ENCODE data around the gene CFAP43. TPM values are rescaled to one million over a fixed set of nuclear protein-coding genes. Genes with fewer than 3 reads are reported as not detected.
"Not testable (repeated sequence)": the region's sequence is repeated elsewhere in the genome, so short reads cannot be mapped to it uniquely, and the experiment has no call there.

Gene CFAP43
- total RNA-seq, 1 experiment from 2014 or later = not detected

GRCh38 chr10:104256335-104256961 is 24.3 kb upstream of the CFAP43 start:
- DNase-seq (ENCODE audit: low read depth) = peak; percentile 25

- DNase-seq (ENCODE audit: low read depth) = peak; percentile 80
These were observed 23.3 kb upstream of the CFAP43 start for GRCh38 chr10:104255311-104255981.

- peak; percentile 83 for DNase-seq (ENCODE audit: low read depth)
These were observed 22.5 kb upstream of the CFAP43 start, which contains the start of gene GSTO1 for GRCh38 chr10:104254493-104255310. GSTO1 (plus strand) TSS chr10:104254892; CDS start chr10:104254929, 37 bp downstream.

- peak; percentile 18 for DNase-seq (ENCODE audit: low read depth)
These were observed 21.6 kb upstream of the CFAP43 start for GRCh38 chr10:104253606-104254410.

GRCh38 chr10:104253106-104253505 is 20.9 kb upstream of the CFAP43 start:
- DNase-seq (ENCODE audit: low read depth) = no peak

- DNase-seq (ENCODE audit: low read depth) = no peak
These were observed 20.2 kb upstream of the CFAP43 start for GRCh38 chr10:104252368-104252767.

- DNase-seq (ENCODE audit: low read depth) = no peak
These were observed 19.3 kb upstream of the CFAP43 start for GRCh38 chr10:104251443-104251842.

GRCh38 chr10:104250371-104250770 is 18.2 kb upstream of the CFAP43 start:
- no peak for DNase-seq (ENCODE audit: low read depth)

- DNase-seq (ENCODE audit: low read depth) = not testable (repeated sequence)
These were observed 16.8 kb upstream of the CFAP43 start for GRCh38 chr10:104248931-104249330.

GRCh38 chr10:104247513-104248146 is 15.5 kb upstream of the CFAP43 start:
- DNase-seq (ENCODE audit: low read depth) = no peak

- peak; percentile 70 for DNase-seq (ENCODE audit: low read depth)
These were observed 14.8 kb upstream of the CFAP43 start for GRCh38 chr10:104246976-104247375.

- no peak for DNase-seq (ENCODE audit: low read depth)
These were observed 13.0 kb upstream of the CFAP43 start for GRCh38 chr10:104245066-104245632.

GRCh38 chr10:104243512-104243911 is 11.3 kb upstream of the CFAP43 start:
- DNase-seq (ENCODE audit: low read depth) = no peak

- not testable (repeated sequence) for DNase-seq (ENCODE audit: low read depth)
These were observed 10.8 kb upstream of the CFAP43 start for GRCh38 chr10:104243009-104243408.

GRCh38 chr10:104242545-104242944 is 10.4 kb upstream of the CFAP43 start:
- DNase-seq (ENCODE audit: low read depth) = no peak

- no peak for DNase-seq (ENCODE audit: low read depth)
These were observed 7.9 kb upstream of the CFAP43 start for GRCh38 chr10:104240078-104240477.

- DNase-seq (ENCODE audit: low read depth) = no peak
These were observed 3.6 kb upstream of the CFAP43 start for GRCh38 chr10:104235801-104236200.

GRCh38 chr10:104234934-104235333 is 2.8 kb upstream of the CFAP43 start:
- no peak for DNase-seq (ENCODE audit: low read depth)

GRCh38 chr10:104233817-104234216 is 1.7 kb upstream of the CFAP43 start:
- no peak for DNase-seq (ENCODE audit: low read depth)

GRCh38 chr10:104232613-104233102 is 494 bp upstream of the CFAP43 start:
- DNase-seq (ENCODE audit: low read depth) = no peak

Measured in HT1080 (cell line).